AG09309 (cell line): ENCODE results near the gene GLMN.
"Not testable (repeated sequence)": the region's sequence is repeated elsewhere in the genome, so short reads cannot be mapped to it uniquely, and the experiment has no call there.

ENCODE experiments used
- DNase-seq: peaks from one replicate; pipeline ENCODE4 v3.0.0-alpha.2; 2010; ENCODE audit warnings: low read depth
- H3K4me3 ChIP-seq: 2 replicates; pipeline ENCODE4 v1.5.1; 2011; ENCODE audit warnings: mild to moderate bottlenecking, low read depth, low read length, moderate library complexity; ENCODE audit not compliant: control insufficient read depth
- TF ChIP-seq, protein P1 (sequence below): IDR thresholded peaks from 2 replicates; pipeline ENCODE4 v1.5.1; 2011; ENCODE audit warnings: mild to moderate bottlenecking, low read depth, low read length, inconsistent platforms; ENCODE audit not compliant: insufficient read depth, control insufficient read depth; ENCODE audit errors: missing control alignments

The GLMN gene

GRCh38 chr1:92274939-92275338 lies 23.8 kb downstream of the GLMN start:
- H3K4me3 ChIP-seq: no peak overlapping the region
- DNase-seq: no peak
- TF ChIP-seq, protein P1, sequence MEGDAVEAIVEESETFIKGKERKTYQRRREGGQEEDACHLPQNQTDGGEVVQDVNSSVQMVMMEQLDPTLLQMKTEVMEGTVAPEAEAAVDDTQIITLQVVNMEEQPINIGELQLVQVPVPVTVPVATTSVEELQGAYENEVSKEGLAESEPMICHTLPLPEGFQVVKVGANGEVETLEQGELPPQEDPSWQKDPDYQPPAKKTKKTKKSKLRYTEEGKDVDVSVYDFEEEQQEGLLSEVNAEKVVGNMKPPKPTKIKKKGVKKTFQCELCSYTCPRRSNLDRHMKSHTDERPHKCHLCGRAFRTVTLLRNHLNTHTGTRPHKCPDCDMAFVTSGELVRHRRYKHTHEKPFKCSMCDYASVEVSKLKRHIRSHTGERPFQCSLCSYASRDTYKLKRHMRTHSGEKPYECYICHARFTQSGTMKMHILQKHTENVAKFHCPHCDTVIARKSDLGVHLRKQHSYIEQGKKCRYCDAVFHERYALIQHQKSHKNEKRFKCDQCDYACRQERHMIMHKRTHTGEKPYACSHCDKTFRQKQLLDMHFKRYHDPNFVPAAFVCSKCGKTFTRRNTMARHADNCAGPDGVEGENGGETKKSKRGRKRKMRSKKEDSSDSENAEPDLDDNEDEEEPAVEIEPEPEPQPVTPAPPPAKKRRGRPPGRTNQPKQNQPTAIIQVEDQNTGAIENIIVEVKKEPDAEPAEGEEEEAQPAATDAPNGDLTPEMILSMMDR: no peak

DNA sequence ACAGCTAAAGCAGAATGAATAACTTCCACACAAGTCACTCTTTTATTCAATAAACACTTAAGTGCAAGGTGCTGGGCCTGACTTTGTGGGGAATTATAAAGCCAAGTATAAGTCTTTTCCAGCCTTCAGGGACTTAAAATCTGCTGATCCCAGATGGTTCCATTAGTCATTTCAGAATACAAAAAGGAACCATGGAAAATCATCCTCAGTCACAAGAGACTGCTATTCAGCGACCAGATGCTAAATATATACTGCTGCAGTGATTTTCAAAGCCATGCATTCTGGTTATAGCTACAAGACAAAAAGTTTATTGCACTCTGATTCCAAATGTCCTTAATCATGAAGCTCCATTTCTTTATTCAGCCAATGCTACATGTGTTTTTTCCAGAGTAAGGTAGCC lies 25.7 kb downstream of the GLMN start:
- DNase-seq: no peak
- H3K4me3 ChIP-seq: no peak overlapping the region
- TF ChIP-seq, protein P1: no peak

GRCh38 chr1:92262516-92262915 lies 36.3 kb downstream of the GLMN start:
- TF ChIP-seq, protein P1: no peak
- DNase-seq: no peak
- no peak overlapping the region for H3K4me3 ChIP-seq

- DNase-seq: no peak
- TF ChIP-seq, protein P1: no peak
- no peak overlapping the region for H3K4me3 ChIP-seq
These were observed 39.4 kb downstream of the GLMN start for GRCh38 chr1:92259350-92259749.

GRCh38 chr1:92254714-92255113 lies 44.1 kb downstream of the GLMN start:
- not testable (repeated sequence) for DNase-seq, H3K4me3 ChIP-seq

GRCh38 chr1:92244376-92244775 lies 54.4 kb downstream of the GLMN start:
- no peak overlapping the region for H3K4me3 ChIP-seq
- DNase-seq: no peak
- TF ChIP-seq, protein P1: no peak

- no peak for DNase-seq
- H3K4me3 ChIP-seq: no peak overlapping the region
These were observed 58.8 kb downstream of the GLMN start for GRCh38 chr1:92240034-92240433.

More at GRCh38 chr1:92240034-92240433, 58.8 kb downstream of the GLMN start:
- TF ChIP-seq, protein P1: no peak
